ENCODE data around the gene GNB1L. TPM values are rescaled to one million over a fixed set of nuclear protein-coding genes. Genes with fewer than 3 reads are reported as not detected.
A peak's percentile ranks its signal among the peaks of the same experiment; 100 is the strongest.

The GNB1L gene
- total and polyA plus RNA-seq, 2 of the 13 experiments (the other 11 are each of a cell fraction or from before 2014, with no cell fraction given): 2.5 to 7.4 TPM

- TF ChIP-seq MNT (IDR thresholded peaks at IDR 0.05) (peak; percentile 81), SRSF4 (IDR thresholded peaks at IDR 0.05; ENCODE audit: low read depth, low read length, poor library complexity, severe bottlenecking) (no peak), NFE2L2 (IDR thresholded peaks at IDR 0.05; ENCODE audit: low read length) (no peak), CEBPG (CRISPR knock-in tag; IDR thresholded peaks at IDR 0.05) (no peak), ZUFSP (CRISPR knock-in tag; IDR thresholded peaks at IDR 0.05; ENCODE audit: borderline replicate concordance) (no peak)
Measured at GRCh38 chr22:19753090-19753842, 101.4 kb downstream of the GNB1L start (continued).

GRCh38 chr22:19751497-19752245, 103.0 kb downstream of the GNB1L start:
- no TSS peak for BruUV-seq (replicated peaks)
- H3K9me3 ChIP-seq (ENCODE audit: low read length): no peaks in the 10 kb centered on the region
- TF ChIP-seq ZNF629 (CRISPR knock-in tag; conservative IDR thresholded peaks at IDR 0.05) (peak; percentile 74), ZNF225 (CRISPR knock-in tag; IDR thresholded peaks at IDR 0.05) (no peak)
- ChIA-PET CTCF (ENCODE audit: low intra/inter-chr PET ratio, low total read pairs) (no interaction called here), POLR2A (no interaction called here)
- intact Hi-C loops (cut with micrococcal nuclease; ENCODE audit: unreplicated experiment) (no loop called here), in situ Hi-C loops (cut with HindIII; ENCODE audit: extremely low pct_ligation_motif_present, low pct_unique_long_range_greater_than_20kb) (loop anchor here (10.0 kb wide), 1 partner anchor 163 kb away; no protein-coding TSS in a partner anchor)
- H3K27ac ChIP-seq (ENCODE audit: extremely low read length, insufficient read depth, low read length): no peak overlapping the region
- no peak overlapping the region for H2AFZ ChIP-seq (ENCODE audit: low read length)
- 33% methylated on average over 3 of the region's 14 CpGs for WGBS (ENCODE audit: low lambda C conversion rate)
- no peak overlapping the region for H3K4me3 ChIP-seq (replicated peaks in 1 of 3; ENCODE audit: insufficient read depth in 1 of 3, low read depth in 2 of 3, low read length in 3 of 3)
- H4K20me1 ChIP-seq (ENCODE audit: insufficient read depth, low read length): no peaks in the 10 kb centered on the region; the same call in 1 of the 2 replicates
- no peak for FAIRE-seq
- no peak overlapping the region for H3K4me2 ChIP-seq (ENCODE audit: low read depth, low read length)
- ATAC-seq: no peak
- H3K27me3 ChIP-seq (ENCODE audit: control insufficient read depth in 1 of 2, insufficient read depth in 2 of 2, low read length in 2 of 2): peaks cover 25 to 95% of the 10 kb centered on the region in 2 experiments
- no peak overlapping the region for H3K9ac ChIP-seq (ENCODE audit: insufficient read depth, low read depth, low read length)
- H3K79me2 ChIP-seq (ENCODE audit: insufficient read depth, low read length): no peaks in the 10 kb centered on the region
- DNase-seq (ENCODE audit: low spot score): no peak
- H3K36me3 ChIP-seq (replicated peaks in 1 of 2; ENCODE audit: control insufficient read depth in 1 of 2, insufficient read depth in 2 of 2, low read length in 2 of 2): no peaks in the 10 kb centered on the region
- 0 out of 2 replicates have a peak, but pooled peaks cover 16% of the 10 kb centered on the region for H3K4me1 ChIP-seq (ENCODE audit: insufficient read depth, low read length)

Measured in HepG2 (cell line).